GM23338 (cell line): Measurements from ENCODE around the gene HSPA9.

Source experiments
- CREB1 ChIP-seq: fragments of 250-450 bp; sonication (Bioruptor Pico); IDR thresholded peaks from 2 replicates; pipeline ENCODE4 v1.5.0; 2020; ENCODE audit warnings: low read depth, mild to moderate bottlenecking, moderate library complexity
- CTCF ChIP-seq, 2 experiments: fragments of 200-600 bp in 1 of 2; sonication (generic) in 1 of 2; conservative IDR thresholded peaks; 2 replicates each; pipeline versions ENCODE4 v1.5.1 to v1.6.1; 2016 to 2017; ENCODE audit warnings: antibody characterized with exemption in 2 of 2, low read depth in 2 of 2, mild to moderate bottlenecking in 2 of 2, moderate library complexity in 1 of 2
- ETS1 ChIP-seq: IDR thresholded peaks from 2 replicates; pipeline ENCODE4 v1.6.1; 2016; ENCODE audit warnings: antibody characterized with exemption
- EZH2 ChIP-seq: fragments of 200-600 bp; sonication (generic); IDR thresholded peaks from one replicate; pipeline ENCODE4 v1.8.0; 2017; ENCODE audit warnings: antibody characterized with exemption, mild to moderate bottlenecking, low read depth; ENCODE audit not compliant: unreplicated experiment
- EZH2phosphoT487 ChIP-seq: fragments of 200-600 bp; sonication (generic); IDR thresholded peaks from one replicate; pipeline ENCODE4 v1.8.1; 2018; ENCODE audit warnings: antibody characterized with exemption; ENCODE audit not compliant: unreplicated experiment
- JUNB ChIP-seq: IDR thresholded peaks from one replicate; pipeline ENCODE4 v1.6.1; 2016; ENCODE audit warnings: antibody characterized with exemption; ENCODE audit not compliant: unreplicated experiment
- POLR2AphosphoS5 ChIP-seq: IDR thresholded peaks from 2 replicates; pipeline ENCODE4 v1.6.1; 2016; ENCODE audit warnings: antibody characterized with exemption, low read depth
- REST ChIP-seq: IDR thresholded peaks from one replicate; pipeline ENCODE4 v1.6.1; 2018; ENCODE audit warnings: antibody characterized with exemption; ENCODE audit not compliant: unreplicated experiment
- ZNF114 ChIP-seq: fragments of 250-450 bp; sonication (Bioruptor Pico); IDR thresholded peaks from 2 replicates; pipeline ENCODE4 v1.5.0; 2020; ENCODE audit warnings: mild to moderate bottlenecking, moderate library complexity
- ZNF331 ChIP-seq: fragments of 250-450 bp; sonication (Bioruptor Pico); IDR thresholded peaks from 2 replicates; pipeline ENCODE4 v1.5.0; 2020; ENCODE audit warnings: low read depth, mild to moderate bottlenecking, moderate library complexity
- ZNF462 ChIP-seq: fragments of 250-450 bp; sonication (Bioruptor Pico); IDR thresholded peaks from 2 replicates; pipeline ENCODE4 v1.5.0; 2020; ENCODE audit warnings: mild to moderate bottlenecking, moderate library complexity

- TF ChIP-seq POLR2AphosphoS5 (no peak), EZH2phosphoT487 (no peak), CTCF (conservative IDR thresholded peaks at IDR 0.05; ENCODE audit: low read depth in 2 of 2) (no peak), EZH2 (no peak), JUNB (no peak), ETS1 (no peak), ZNF114 (CRISPR knock-in tag) (no peak), ZNF331 (CRISPR knock-in tag) (no peak), REST (no peak), ZNF462 (no peak), CREB1 (CRISPR knock-in tag) (no peak)
Observed at GRCh38 chr5:138604176-138604785, 29.1 kb upstream of the HSPA9 start.
